H54 (cell line): ENCODE results near the gene TPPP3.
"Not testable (repeated sequence)": the region's sequence is repeated elsewhere in the genome, so short reads cannot be mapped to it uniquely, and the experiment has no call there.

ENCODE experiments used
- DNase-seq: peaks from one replicate; pipeline ENCODE4 v3.0.0; 2011; ENCODE audit warnings: low spot score, mixed read lengths; ENCODE audit not compliant: insufficient read length
- FAIRE-seq: peaks from 3 replicates; lab custom pipeline; 2011; peaks lifted over from hg19 to GRCh38; lab: Jason Lieb, UNC
- POLR2A ChIP-seq: IDR thresholded peaks from 2 replicates; pipeline ENCODE4 v1.6.1; 2011; ENCODE audit warnings: low read depth, mild to moderate bottlenecking, low read length

The TPPP3 gene

DNA sequence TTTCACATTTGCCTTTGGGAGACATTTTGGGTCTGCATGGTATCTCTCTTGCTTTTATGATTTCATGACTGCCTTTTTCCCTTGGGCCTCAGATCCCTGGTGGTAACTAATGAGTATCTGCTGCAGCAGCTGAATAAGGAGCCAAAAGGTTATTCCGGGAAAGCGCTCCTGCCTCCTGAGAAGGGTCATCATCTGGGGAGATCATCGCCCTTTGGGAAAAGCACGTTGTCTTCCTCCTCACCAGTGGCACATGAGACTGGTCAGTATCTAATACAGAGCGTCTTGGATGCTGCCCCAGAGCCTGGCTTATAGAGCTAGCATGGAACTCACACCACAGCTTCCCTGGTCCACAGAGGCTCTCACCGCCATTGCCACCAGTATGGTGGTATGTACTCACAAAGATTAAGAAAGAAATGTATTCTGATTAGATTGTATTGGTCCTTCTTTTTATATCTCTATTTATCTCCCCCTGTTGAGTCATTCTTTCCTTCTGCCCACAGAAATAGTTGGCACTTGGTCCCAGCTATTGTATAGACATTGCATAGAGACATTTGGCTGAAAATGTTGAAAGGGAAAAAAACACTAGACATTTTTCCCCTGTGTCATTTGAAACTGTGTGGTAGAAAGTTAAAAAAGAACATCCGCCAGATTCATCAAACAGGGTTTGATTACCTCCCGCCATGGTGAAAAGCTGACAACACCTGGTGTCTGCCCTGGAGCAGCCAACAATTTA is 8.4 kb downstream of the TPPP3 start:
- TF ChIP-seq POLR2A = no peak
- DNase-seq (no peak), FAIRE-seq (no peak)

- TF ChIP-seq POLR2A = no peak
- no peak for FAIRE-seq
- DNase-seq = no peak
Observed at GRCh38 chr16:67383284-67383683, 10.0 kb downstream of the TPPP3 start.

- DNase-seq = no peak
- TF ChIP-seq POLR2A = no peak
- FAIRE-seq = no peak
Observed at GRCh38 chr16:67378642-67379041, 14.7 kb downstream of the TPPP3 start.

GRCh38 chr16:67376012-67376411 is 17.3 kb downstream of the TPPP3 start:
- not testable (repeated sequence) for DNase-seq, FAIRE-seq

- FAIRE-seq (peak; percentile 33), DNase-seq (no peak)
- TF ChIP-seq POLR2A = no peak
Observed at GRCh38 chr16:67372664-67373063, 20.6 kb downstream of the TPPP3 start.

GRCh38 chr16:67370661-67371060 is 22.6 kb downstream of the TPPP3 start:
- no peak for TF ChIP-seq POLR2A
- no peak for FAIRE-seq
- DNase-seq = no peak

DNA sequence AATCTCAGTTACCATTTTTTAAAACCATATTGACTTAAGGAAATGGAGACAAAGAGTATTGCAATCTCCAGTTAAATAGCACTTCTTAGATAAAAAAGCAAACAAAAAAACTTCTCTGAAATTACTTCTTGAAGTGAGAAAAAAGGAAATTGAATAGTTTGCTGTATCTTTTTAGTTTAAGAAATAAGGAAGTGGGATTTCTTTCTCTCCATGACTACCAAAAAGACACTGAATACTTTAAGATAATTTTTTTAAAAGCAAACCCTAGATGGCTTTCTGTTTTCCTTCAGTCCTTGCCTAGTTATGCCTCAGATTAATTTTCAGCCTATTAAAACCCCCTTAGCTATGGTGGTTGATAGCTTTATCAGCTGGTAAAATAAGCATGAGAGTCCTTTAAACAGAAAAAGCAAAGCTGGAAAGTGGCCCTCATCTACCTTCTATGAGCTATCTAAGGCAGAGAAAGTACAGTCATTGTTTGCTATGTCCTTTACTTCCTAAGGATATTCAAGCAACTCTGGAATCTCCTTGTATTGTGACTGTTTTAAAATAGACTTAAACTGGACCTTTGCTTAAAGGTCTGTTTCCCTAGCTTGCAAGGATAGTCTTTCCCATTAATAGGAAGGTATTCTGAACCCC is 28.6 kb downstream of the TPPP3 start:
- no peak for TF ChIP-seq POLR2A
- DNase-seq (no peak), FAIRE-seq (peak; percentile 62)

DNA sequence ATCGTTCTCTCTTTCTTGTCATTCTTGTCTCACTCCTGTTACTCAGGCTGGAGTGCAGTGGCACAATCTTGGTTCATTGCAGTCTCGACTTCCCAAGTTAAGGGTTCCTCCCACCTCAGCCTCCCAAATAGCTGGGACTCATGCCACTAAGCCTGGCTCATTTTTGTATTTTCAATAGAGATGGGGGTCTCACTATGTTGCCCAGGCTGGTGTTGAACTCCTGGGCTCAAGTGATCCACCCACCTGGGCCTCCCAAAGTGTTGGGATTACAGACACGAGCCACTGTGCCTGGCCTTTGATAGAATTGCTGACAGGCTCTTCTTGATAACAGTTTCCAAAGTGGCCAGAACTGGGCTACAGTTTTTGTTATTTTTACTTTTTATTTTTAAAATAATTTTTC is 32.3 kb downstream of the TPPP3 start:
- TF ChIP-seq POLR2A = no peak
- DNase-seq (no peak), FAIRE-seq (no peak)

DNA sequence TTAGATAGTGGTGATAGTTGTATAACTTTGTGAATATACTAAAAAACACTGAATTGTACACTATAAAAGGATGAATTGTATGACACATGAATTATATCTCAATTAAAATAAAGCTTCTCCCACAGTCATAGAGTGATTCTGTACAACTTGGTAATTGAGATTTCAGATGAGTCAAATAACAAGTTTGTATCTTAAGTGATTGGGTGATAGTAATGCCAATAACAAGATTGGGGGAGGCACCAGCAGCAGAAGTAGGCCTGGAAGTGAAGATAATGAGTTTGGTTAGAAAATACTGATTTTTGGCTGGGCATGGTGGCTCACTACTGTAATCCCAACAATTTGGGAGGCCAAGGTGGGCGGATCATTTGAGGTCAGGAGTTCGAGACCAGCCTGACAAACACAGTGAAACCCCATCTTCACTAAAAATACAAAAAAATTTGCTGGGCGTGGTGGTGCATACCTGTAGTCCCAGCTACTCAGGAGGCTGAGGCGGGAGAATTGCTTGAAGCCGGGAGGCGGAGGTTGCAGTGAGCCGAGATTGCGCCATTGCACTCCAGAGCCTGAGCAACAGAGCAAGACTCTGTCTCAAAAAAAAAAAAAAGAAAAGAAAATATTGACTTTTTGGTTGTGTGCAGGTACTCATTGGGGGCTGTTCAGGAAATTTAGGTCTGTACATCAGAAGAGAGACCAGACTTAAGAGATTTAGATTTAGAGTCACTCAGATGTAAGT is 33.6 kb downstream of the TPPP3 start:
- FAIRE-seq = not testable (repeated sequence)

DNA sequence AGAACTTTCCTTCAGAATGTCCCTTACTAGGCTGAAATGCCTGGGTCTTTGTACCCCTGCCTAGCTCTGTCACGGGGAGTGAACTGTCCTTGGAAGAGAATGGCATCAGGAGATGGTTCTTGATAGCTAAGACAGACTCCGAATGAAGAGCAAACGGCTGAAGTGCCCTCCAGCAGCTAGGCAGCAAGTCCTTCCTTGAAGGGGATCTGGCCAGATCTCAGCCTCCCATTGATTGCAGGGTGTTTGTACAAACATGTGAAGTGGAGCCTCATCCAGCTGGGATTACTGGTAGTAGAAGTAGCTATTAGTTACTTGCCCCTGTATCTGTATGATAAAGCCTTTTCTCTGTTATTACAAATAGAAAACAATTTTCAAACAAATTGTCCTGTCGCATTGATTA is 35.7 kb downstream of the TPPP3 start:
- FAIRE-seq (no peak), DNase-seq (no peak)
- TF ChIP-seq POLR2A = no peak

More for the DNA sequence above, 33.6 kb downstream of the TPPP3 start:
- not testable (repeated sequence) for DNase-seq

- DNase-seq (no peak), FAIRE-seq (no peak)
- TF ChIP-seq POLR2A = no peak
Observed at GRCh38 chr16:67356396-67356795, 36.9 kb downstream of the TPPP3 start.

GRCh38 chr16:67352463-67352862 is 40.8 kb downstream of the TPPP3 start:
- FAIRE-seq, DNase-seq: not testable (repeated sequence)

- FAIRE-seq (no peak), DNase-seq (no peak)
- TF ChIP-seq POLR2A = no peak
Observed at GRCh38 chr16:67350324-67350723, 43.0 kb downstream of the TPPP3 start.

- no peak for FAIRE-seq
- DNase-seq = no peak
- TF ChIP-seq POLR2A = no peak
Observed at GRCh38 chr16:67349172-67349571, 44.1 kb downstream of the TPPP3 start.
